WTC11 (cell line): ENCODE data around the gene PDIA6. TPM values are rescaled to one million over a fixed set of nuclear protein-coding genes. Genes with fewer than 3 reads are reported as not detected.

ENCODE experiments used
- ATAC-seq: fragments of 200-7000 bp; cut with Tn5 transposase; 2 replicates; pipeline ENCODE4 v1.10.0; 2021; ENCODE audit warnings: mild to moderate bottlenecking, moderate library complexity
- CTCF ChIA-PET: fragments of 300-600 bp; sonication (Branson Sonifier 250); formaldehyde crosslinking; loops from one replicate; lab custom pipeline; 2021; ENCODE audit warnings: antibody characterized with exemption; lab: Charles Lee
- POLR2A ChIA-PET: fragments of 350-600 bp; sonication (Branson Sonifier 250); formaldehyde crosslinking; loops from one replicate; lab custom pipeline; 2021; ENCODE audit warnings: antibody characterized with exemption; lab: Charles Lee
- DNase-seq: peaks from one replicate; pipeline ENCODE4 v3.0.0; 2021; ENCODE audit warnings: low spot score
- H3K27ac Mint-ChIP-seq: 2 replicates; pipeline ENCODE4 v1.8.0; 2021; ENCODE audit warnings: mixed read lengths
- H3K27me3 Mint-ChIP-seq: 2 replicates; pipeline ENCODE4 v1.8.0; 2021; ENCODE audit warnings: low read depth, mild to moderate bottlenecking, moderate library complexity, mixed read lengths
- H3K36me3 Mint-ChIP-seq: 2 replicates; pipeline ENCODE4 v1.8.0; 2021; ENCODE audit warnings: mixed read lengths
- H3K4me1 Mint-ChIP-seq: 2 replicates; pipeline ENCODE4 v1.8.0; 2022; ENCODE audit warnings: mixed read lengths
- H3K4me3 Mint-ChIP-seq: 2 replicates; pipeline ENCODE4 v1.8.0; 2021; ENCODE audit warnings: mild to moderate bottlenecking, moderate library complexity, mixed read lengths
- H3K9me3 Mint-ChIP-seq: 2 replicates; pipeline ENCODE4 v1.8.0; 2021; ENCODE audit warnings: mixed read lengths
- AR ChIP-seq: fragments of 250-450 bp; sonication (Bioruptor Pico); IDR thresholded peaks from 2 replicates; pipeline ENCODE4 v1.9.0; 2021; ENCODE audit warnings: mild to moderate bottlenecking
- ATF2 ChIP-seq: sonication (generic); formaldehyde crosslinking; IDR thresholded peaks from 2 replicates; pipeline ENCODE4 v1.8.1; 2022; ENCODE audit warnings: low read depth, missing genetic modification reagents, borderline replicate concordance
- ATF3 ChIP-seq: sonication (generic); formaldehyde crosslinking; conservative IDR thresholded peaks from 2 replicates; pipeline ENCODE4 v1.8.1; 2022; ENCODE audit warnings: mild to moderate bottlenecking, missing genetic modification reagents
- CTCF ChIP-seq: fragments of 200-600 bp; IDR thresholded peaks from 2 replicates; pipeline ENCODE4 v1.8.0; 2022; ENCODE audit warnings: antibody characterized with exemption
- GTF2I ChIP-seq: fragments of 250-450 bp; sonication (Bioruptor Pico); conservative IDR thresholded peaks from 2 replicates; pipeline ENCODE4 v1.4.0; 2021; ENCODE audit warnings: mild to moderate bottlenecking
- IRF1 ChIP-seq: sonication (generic); formaldehyde crosslinking; IDR thresholded peaks from 2 replicates; pipeline ENCODE4 v1.8.0; 2023; ENCODE audit warnings: missing genetic modification reagents
- MAX ChIP-seq: sonication (generic); formaldehyde crosslinking; IDR thresholded peaks from 2 replicates; pipeline ENCODE4 v1.8.0; 2022; ENCODE audit warnings: mild to moderate bottlenecking, missing genetic modification reagents
- NFATC4 ChIP-seq: fragments of 250-450 bp; sonication (Bioruptor Pico); IDR thresholded peaks from 2 replicates; pipeline ENCODE4 v1.9.0; 2021; ENCODE audit warnings: mild to moderate bottlenecking
- NR1H2 ChIP-seq: sonication (generic); formaldehyde crosslinking; IDR thresholded peaks from 2 replicates; pipeline ENCODE4 v1.9.0; 2021; ENCODE audit warnings: mild to moderate bottlenecking, moderate library complexity, missing genetic modification reagents
- NR2C2 ChIP-seq: sonication (generic); formaldehyde crosslinking; IDR thresholded peaks from 2 replicates; pipeline ENCODE4 v1.8.0; 2022; ENCODE audit warnings: mild to moderate bottlenecking, missing genetic modification reagents
- NR3C1 ChIP-seq: sonication (generic); formaldehyde crosslinking; conservative IDR thresholded peaks from 2 replicates; pipeline ENCODE4 v1.8.1; 2023; ENCODE audit warnings: low read depth, mild to moderate bottlenecking, missing genetic modification reagents
- STAT6 ChIP-seq: sonication (generic); formaldehyde crosslinking; conservative IDR thresholded peaks from 2 replicates; pipeline ENCODE4 v1.8.1; 2023; ENCODE audit warnings: mild to moderate bottlenecking, low read depth, missing genetic modification reagents, moderate library complexity
- TEAD1 ChIP-seq: sonication (generic); formaldehyde crosslinking; IDR thresholded peaks from 2 replicates; pipeline ENCODE4 v1.8.0; 2022; ENCODE audit warnings: mild to moderate bottlenecking, missing genetic modification reagents
- TEAD4 ChIP-seq: sonication (generic); formaldehyde crosslinking; IDR thresholded peaks from 2 replicates; pipeline ENCODE4 v1.8.0; 2022; ENCODE audit warnings: mild to moderate bottlenecking, missing genetic modification reagents
- ZNF219 ChIP-seq: sonication (generic); formaldehyde crosslinking; IDR thresholded peaks from 2 replicates; pipeline ENCODE4 v1.8.0; 2023; ENCODE audit warnings: missing genetic modification reagents, mild to moderate bottlenecking, borderline replicate concordance
- ZNF232 ChIP-seq: sonication (generic); formaldehyde crosslinking; IDR thresholded peaks from 2 replicates; pipeline ENCODE4 v1.8.0; 2022; ENCODE audit warnings: mild to moderate bottlenecking, missing genetic modification reagents
- ZNF263 ChIP-seq: sonication (generic); formaldehyde crosslinking; IDR thresholded peaks from 2 replicates; pipeline ENCODE4 v1.8.1; 2022; ENCODE audit warnings: low read depth, mild to moderate bottlenecking, moderate library complexity, missing genetic modification reagents
- ZNF423 ChIP-seq: fragments of 250-450 bp; sonication (Bioruptor Pico); IDR thresholded peaks from 2 replicates; pipeline ENCODE4 v2.1.2; 2022; ENCODE audit warnings: mild to moderate bottlenecking, moderate library complexity
- ZNF512 ChIP-seq: sonication (generic); formaldehyde crosslinking; IDR thresholded peaks from 2 replicates; pipeline ENCODE4 v1.8.1; 2022; ENCODE audit warnings: missing genetic modification reagents, borderline replicate concordance
- total RNA-seq: library from RNA; stranded (reverse); gene quantifications from 3 replicates; pipeline ENCODE4 v1.2.3, GENCODE V29; 2021

The PDIA6 gene
- total RNA-seq, 1 experiment from 2014 or later: 331 TPM

GRCh38 chr2:10772868-10773215 is 39.7 kb downstream of the PDIA6 start (continued):
- TF ChIP-seq MAX (CRISPR knock-in tag) (no peak), NR1H2 (CRISPR knock-in tag) (no peak), STAT6 (no peak), ATF2 (CRISPR knock-in tag) (no peak), ZNF263 (CRISPR knock-in tag) (no peak)

GRCh38 chr2:10772201-10772867 is 40.3 kb downstream of the PDIA6 start:
- H3K4me1 Mint-ChIP-seq: peaks cover 5% of the 10 kb centered on the region; the same call in 1 of the 2 replicates
- TF ChIP-seq GTF2I (CRISPR knock-in tag) (no peak), MAX (CRISPR knock-in tag) (no peak), NR2C2 (CRISPR knock-in tag) (no peak), ATF3 (CRISPR knock-in tag) (no peak), IRF1 (no peak), NR3C1 (no peak)
- ChIA-PET CTCF (no interaction called here), POLR2A (no interaction called here)
- H3K27ac Mint-ChIP-seq: no peak overlapping the region
- no peaks in the 10 kb centered on the region for H3K9me3 Mint-ChIP-seq
- H3K27me3 Mint-ChIP-seq: no peaks in the 10 kb centered on the region
- no peaks in the 10 kb centered on the region for H3K36me3 Mint-ChIP-seq
- no peak for DNase-seq
- no peak overlapping the region for H3K4me3 Mint-ChIP-seq
- no peak for ATAC-seq

- peaks cover 5% of the 10 kb centered on the region; the same call in 1 of the 2 replicates for H3K4me1 Mint-ChIP-seq
- H3K9me3 Mint-ChIP-seq: no peaks in the 10 kb centered on the region
Measured at GRCh38 chr2:10771786-10772185, 40.8 kb downstream of the PDIA6 start.

More at GRCh38 chr2:10771786-10772185, 40.8 kb downstream of the PDIA6 start:
- no peak for TF ChIP-seq ZNF512 (CRISPR knock-in tag)
- TF ChIP-seq ZNF232 (CRISPR knock-in tag): no peak
- no peak for TF ChIP-seq NFATC4 (CRISPR knock-in tag)
- TF ChIP-seq TEAD1 (CRISPR knock-in tag): no peak
- no peak for TF ChIP-seq ZNF219 (CRISPR knock-in tag)
- TF ChIP-seq CTCF: no peak
- TF ChIP-seq TEAD4: no peak
- no peak for TF ChIP-seq ZNF423
- TF ChIP-seq AR: no peak
- Mint-ChIP-seq H3K27me3 (no peaks in the 10 kb centered on the region), H3K4me3 (no peak overlapping the region), H3K36me3 (no peaks in the 10 kb centered on the region), H3K27ac (no peak overlapping the region)
- POLR2A ChIA-PET: no interaction called here
- DNase-seq (no peak), ATAC-seq (no peak)
- CTCF ChIA-PET: no interaction called here
